Mesenchymal stem cell (in vitro differentiated cells and primary cell): ENCODE data around the gene SEC24A.

Experiments used
- DNase-seq: peaks from one replicate; pipeline ENCODE4 v3.0.0-alpha.2; 2013
- H2AFZ ChIP-seq: one replicate; pipeline ENCODE4 v1.6.1; 2013; ENCODE audit warnings: low read depth, mild to moderate bottlenecking, control low read depth, inconsistent platforms, low read length, moderate library complexity
- H2AK5ac ChIP-seq: 2 replicates; pipeline ENCODE4 v1.6.1; 2013; ENCODE audit warnings: low read length, moderate library complexity, mild to moderate bottlenecking, inconsistent platforms; ENCODE audit not compliant: severe bottlenecking
- H2BK120ac ChIP-seq: one replicate; pipeline ENCODE4 v1.6.1; 2013; ENCODE audit warnings: low read depth, mild to moderate bottlenecking, inconsistent platforms, low read length, moderate library complexity
- H2BK12ac ChIP-seq, 2 experiments: one replicate each; pipeline ENCODE4 v1.6.1; 2013; ENCODE audit warnings: inconsistent platforms in 2 of 2, low read length in 2 of 2, mild to moderate bottlenecking in 2 of 2, moderate library complexity in 2 of 2, control low read depth in 1 of 2
- H2BK15ac ChIP-seq: one replicate; pipeline ENCODE4 v1.6.1; 2013; ENCODE audit warnings: mild to moderate bottlenecking, low read depth, inconsistent platforms; ENCODE audit not compliant: poor library complexity, severe bottlenecking
- H2BK5ac ChIP-seq: 2 replicates; pipeline ENCODE4 v1.6.1; 2013; ENCODE audit warnings: low read depth, mild to moderate bottlenecking, low read length, control low read depth, inconsistent platforms; ENCODE audit not compliant: poor library complexity, severe bottlenecking
- H3K14ac ChIP-seq, 2 experiments: one replicate each; pipeline ENCODE4 v1.6.1; 2013; ENCODE audit warnings: inconsistent platforms in 2 of 2, low read length in 2 of 2, control low read depth in 1 of 2, mild to moderate bottlenecking in 1 of 2, moderate library complexity in 1 of 2
- H3K18ac ChIP-seq, 2 experiments: one replicate each; pipeline ENCODE4 v1.6.1; 2013; ENCODE audit warnings: inconsistent platforms in 2 of 2, low read length in 2 of 2, control low read depth in 1 of 2, low read depth in 1 of 2, mild to moderate bottlenecking in 1 of 2
- H3K23ac ChIP-seq, 2 experiments: one replicate each; pipeline ENCODE4 v1.6.1; 2013; ENCODE audit warnings: inconsistent platforms in 2 of 2, low read length in 2 of 2, mild to moderate bottlenecking in 2 of 2, moderate library complexity in 2 of 2, control low read depth in 1 of 2
- H3K27ac ChIP-seq: 2 replicates; pipeline ENCODE4 v1.5.1; 2013; ENCODE audit warnings: mild to moderate bottlenecking, moderate library complexity, low read length, control low read depth, inconsistent platforms; ENCODE audit not compliant: poor library complexity, severe bottlenecking
- H3K27me3 ChIP-seq, 2 experiments: 2 replicates each; pipeline versions ENCODE4 v1.6.1 to v1.7.0; 2013; ENCODE audit warnings: low read length in 2 of 2, mild to moderate bottlenecking in 2 of 2, moderate library complexity in 2 of 2, control low read depth in 1 of 2, inconsistent platforms in 1 of 2; ENCODE audit not compliant: control insufficient read depth in 1 of 2, insufficient read depth in 1 of 2
- H3K36me3 ChIP-seq, 2 experiments: 2 replicates each; pipeline versions ENCODE4 v1.6.1 to v1.7.0; 2013; ENCODE audit warnings: low read length in 2 of 2, control low read depth in 1 of 2, inconsistent platforms in 1 of 2, low read depth in 1 of 2, mild to moderate bottlenecking in 1 of 2; ENCODE audit not compliant: insufficient read depth in 2 of 2, control insufficient read depth in 1 of 2
- H3K4ac ChIP-seq, 2 experiments: one replicate each; pipeline ENCODE4 v1.6.1; 2013; ENCODE audit warnings: inconsistent platforms in 2 of 2, low read length in 2 of 2, mild to moderate bottlenecking in 2 of 2, moderate library complexity in 2 of 2, control low read depth in 1 of 2, low read depth in 1 of 2
- H3K4me1 ChIP-seq: 2 replicates; pipeline ENCODE4 v1.6.1; 2013; ENCODE audit warnings: low read depth, low read length, control low read depth; ENCODE audit not compliant: control insufficient read depth, insufficient read depth
- H3K4me2 ChIP-seq: 2 replicates; pipeline ENCODE4 v1.6.1; 2013; ENCODE audit warnings: low read length, mild to moderate bottlenecking, inconsistent platforms; ENCODE audit not compliant: poor library complexity, severe bottlenecking
- H3K4me3 ChIP-seq, 2 experiments: 2 replicates each; pipeline versions ENCODE4 v1.5.1 to v1.7.0; 2013; ENCODE audit warnings: low read length in 2 of 2, mild to moderate bottlenecking in 2 of 2, control low read depth in 1 of 2, low read depth in 1 of 2; ENCODE audit not compliant: insufficient read depth in 1 of 2
- H3K79me1 ChIP-seq: replicated peaks from 2 replicates; pipeline ENCODE4 v1.6.1; 2013; ENCODE audit warnings: mild to moderate bottlenecking, control low read depth, low read length, inconsistent platforms; ENCODE audit not compliant: poor library complexity, severe bottlenecking
- H3K9ac ChIP-seq: 2 replicates; pipeline ENCODE4 v1.7.0; 2013; ENCODE audit warnings: mild to moderate bottlenecking, low read length, moderate library complexity
- H3K9me3 ChIP-seq: 2 replicates; pipeline ENCODE4 v1.7.0; 2013; ENCODE audit warnings: mild to moderate bottlenecking, low read length; ENCODE audit not compliant: control insufficient read depth
- H4K8ac ChIP-seq: one replicate; pipeline ENCODE4 v1.6.1; 2013; ENCODE audit warnings: inconsistent platforms, mild to moderate bottlenecking, low read length, moderate library complexity
- H4K91ac ChIP-seq: one replicate; pipeline ENCODE4 v1.6.1; 2013; ENCODE audit warnings: mild to moderate bottlenecking, low read length, inconsistent platforms
- WGBS: methylation state at CpG from one replicate; pipeline ENCODE4 v1.1.7; 2013; ENCODE audit warnings: mixed read lengths; 5-methylcytosine and 5-hydroxymethylcytosine counted together

SEC24A gene

DNA sequence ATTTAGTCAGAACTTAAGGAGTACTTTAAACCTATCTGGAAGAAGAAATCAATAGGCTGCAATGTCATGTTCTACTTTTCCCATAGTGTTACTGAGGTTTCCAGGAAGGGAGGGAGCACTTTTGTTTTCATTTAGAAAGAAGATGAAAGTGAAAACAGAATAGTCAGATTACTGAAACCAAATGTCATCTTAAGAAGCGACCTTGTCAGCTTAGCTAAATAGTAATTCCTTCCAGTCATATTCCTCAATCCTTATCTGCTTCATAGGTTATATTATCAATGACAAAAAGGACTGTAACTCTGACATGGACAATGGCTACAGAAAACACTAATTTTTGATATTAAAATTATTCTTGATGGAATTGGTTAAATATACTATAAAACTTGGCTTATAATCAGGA lies 43.7 kb upstream of the SEC24A start:
- DNase-seq: no peak
- no peak overlapping the region for H4K91ac ChIP-seq
- no peak overlapping the region for H2AK5ac ChIP-seq
- H2BK120ac ChIP-seq: no peak overlapping the region
- H3K27ac ChIP-seq: no peak overlapping the region
- no peak overlapping the region for H2AFZ ChIP-seq
- no peaks in the 10 kb centered on the region for H3K27me3 ChIP-seq
- no peak overlapping the region for H3K23ac ChIP-seq
- H3K36me3 ChIP-seq: peaks cover 2 to 66% of the 10 kb centered on the region in 2 experiments
- no peak overlapping the region for H2BK5ac ChIP-seq
- no peak overlapping the region for H3K4me3 ChIP-seq
- H3K4ac ChIP-seq: no peak overlapping the region
- H3K4me2 ChIP-seq: no peak overlapping the region
- no peak overlapping the region for H3K9ac ChIP-seq
- no CpG with 5 or more reads among the region's 1 CpG for WGBS
- H3K9me3 ChIP-seq: no peaks in the 10 kb centered on the region
- H2BK15ac ChIP-seq: no peak overlapping the region
- H2BK12ac ChIP-seq: no peak overlapping the region
- H3K4me1 ChIP-seq: peaks cover 3% of the 10 kb centered on the region
- peaks cover 7% of the 10 kb centered on the region for H3K79me1 ChIP-seq
- no peak overlapping the region for H4K8ac ChIP-seq
- no peak overlapping the region for H3K14ac ChIP-seq
- H3K18ac ChIP-seq: no peak overlapping the region

- H3K4ac ChIP-seq: no peak overlapping the region
- H3K9me3 ChIP-seq: no peaks in the 10 kb centered on the region
- no peak overlapping the region for H4K91ac ChIP-seq
- no peak for DNase-seq
- no peak overlapping the region for H3K9ac ChIP-seq
- H2BK12ac ChIP-seq: no peak overlapping the region
- peaks cover 8% of the 10 kb centered on the region for H3K79me1 ChIP-seq
- no peak overlapping the region for H3K23ac ChIP-seq
- H2BK120ac ChIP-seq: no peak overlapping the region
- H2AFZ ChIP-seq: no peak overlapping the region
- H3K27ac ChIP-seq: no peak overlapping the region
- H2BK5ac ChIP-seq: no peak overlapping the region
- WGBS: 97% methylated on average over 3 of the region's 5 CpGs
- H3K27me3 ChIP-seq: no peaks in the 10 kb centered on the region
- peaks cover 2 to 77% of the 10 kb centered on the region in 2 experiments for H3K36me3 ChIP-seq
- H3K4me1 ChIP-seq: peaks cover 8% of the 10 kb centered on the region
- H3K18ac ChIP-seq: no peak overlapping the region
- no peak overlapping the region for H2BK15ac ChIP-seq
- H3K4me2 ChIP-seq: no peak overlapping the region
- no peak overlapping the region for H2AK5ac ChIP-seq
- H3K14ac ChIP-seq: no peak overlapping the region
- H3K4me3 ChIP-seq: no peak overlapping the region
- no peak overlapping the region for H4K8ac ChIP-seq
These were observed 41.9 kb upstream of the SEC24A start for GRCh38 chr5:134606726-134607125.

DNA sequence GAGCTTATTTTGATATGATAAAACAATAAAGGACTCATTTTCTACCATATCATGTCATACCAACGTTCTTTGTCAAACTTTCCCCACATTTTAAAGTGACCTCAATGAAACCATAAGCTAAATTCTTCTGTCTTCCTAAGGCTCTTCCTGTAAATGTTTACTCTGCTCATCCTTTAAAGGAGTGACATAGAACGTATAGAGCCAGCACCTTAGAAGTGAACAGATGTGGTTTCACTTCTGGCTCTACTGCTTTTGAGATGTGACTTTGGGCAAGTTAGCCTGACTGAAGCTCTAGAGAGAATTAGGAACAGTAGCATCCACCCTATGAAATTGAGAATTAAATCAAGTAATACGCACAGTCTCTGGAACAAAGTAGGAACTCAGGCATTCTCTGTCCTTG lies 40.0 kb upstream of the SEC24A start:
- H4K8ac ChIP-seq: no peak overlapping the region
- no peak overlapping the region for H2BK120ac ChIP-seq
- no peak for DNase-seq
- H3K4ac ChIP-seq: no peak overlapping the region
- H3K36me3 ChIP-seq: peaks cover 2 to 82% of the 10 kb centered on the region in 2 experiments
- no peak overlapping the region for H2BK12ac ChIP-seq
- no peak overlapping the region for H3K23ac ChIP-seq
- no peak overlapping the region for H2AK5ac ChIP-seq
- H2BK5ac ChIP-seq: no peak overlapping the region
- H3K27me3 ChIP-seq: no peaks in the 10 kb centered on the region
- H3K9me3 ChIP-seq: no peaks in the 10 kb centered on the region
- no peak overlapping the region for H2AFZ ChIP-seq
- H3K4me3 ChIP-seq: no peak overlapping the region
- peak overlapping the region; percentile 78 for H3K27ac ChIP-seq
- H2BK15ac ChIP-seq: no peak overlapping the region
- 91% methylated on average over 3 of the region's 3 CpGs for WGBS
- H3K79me1 ChIP-seq: peaks cover 8% of the 10 kb centered on the region
- no peak overlapping the region for H3K14ac ChIP-seq
- H4K91ac ChIP-seq: no peak overlapping the region
- H3K4me1 ChIP-seq: peaks cover 8% of the 10 kb centered on the region
- no peak overlapping the region for H3K18ac ChIP-seq
- H3K9ac ChIP-seq: no peak overlapping the region
- no peak overlapping the region for H3K4me2 ChIP-seq

GRCh38 chr5:134609232-134609851 lies 39.2 kb upstream of the SEC24A start:
- Histone ChIP-seq H3K9ac (no peak overlapping the region), H2AFZ (no peak overlapping the region), H3K27ac (peak overlapping the region; percentile 78), H3K27me3 (no peaks in the 10 kb centered on the region), H2AK5ac (peak overlapping the region; percentile 28), H3K4me2 (peak overlapping the region; percentile 20), H2BK120ac (no peak overlapping the region), H3K23ac (no peak overlapping the region), H3K79me1 (peaks cover 6% of the 10 kb centered on the region), H4K8ac (no peak overlapping the region), H2BK5ac (no peak overlapping the region), H2BK12ac (no peak overlapping the region), H4K91ac (no peak overlapping the region), H3K4ac (no peak overlapping the region), H3K9me3 (no peaks in the 10 kb centered on the region), H3K4me3 (no peak overlapping the region), H3K4me1 (peaks cover 8% of the 10 kb centered on the region), H3K14ac (no peak overlapping the region), H3K36me3 (peaks cover 0 to 82% of the 10 kb centered on the region in 2 experiments), H2BK15ac (no peak overlapping the region), H3K18ac (no peak overlapping the region)
- no peak for DNase-seq
- 100% methylated on average over 2 of the region's 3 CpGs for WGBS
